Lower leg skin (tissue), 4 donors: ENCODE data around the gene PIK3C2B. TPM values are rescaled to one million over a fixed set of nuclear protein-coding genes. Genes with fewer than 3 reads are reported as not detected.

Source experiments
- DNase-seq, 2 donors: peaks; one replicate each; pipeline ENCODE4 v3.0.0-alpha.2; 2019; ENCODE audit warnings: low spot score in 2 of 2
- H3K4me3 ChIP-seq: fragments of 200-600 bp; sonication (generic); 2 replicates; pipeline ENCODE4 v1.5.1; 2017; ENCODE audit warnings: mild to moderate bottlenecking, low read depth; ENCODE audit not compliant: poor library complexity, severe bottlenecking
- CTCF ChIP-seq, 3 donors: fragments of 450-650 bp; IDR thresholded peaks; one replicate each; pipeline ENCODE4 v1.5.1; 2016; ENCODE audit warnings: antibody characterized with exemption in 3 of 3, mild to moderate bottlenecking in 3 of 3, moderate library complexity in 2 of 3
- POLR2A ChIP-seq, 2 donors: fragments of 450-650 bp; IDR thresholded peaks; one replicate each; pipeline ENCODE4 v1.6.1; 2016 to 2017; ENCODE audit warnings: antibody characterized with exemption in 2 of 2, mild to moderate bottlenecking in 1 of 2, moderate library complexity in 1 of 2
- WGBS, 2 donors: methylation state at CpG; one replicate each; pipeline ENCODE4 v1.1.5; 2018; 5-methylcytosine and 5-hydroxymethylcytosine counted together
- intact Hi-C: fragments of 100-400 bp; cut with DNase I; formaldehyde crosslinking; loops from one replicate; pipeline ENCODE4 v1.15.0; 2023; ENCODE audit warnings: low total_unique reads
- total RNA-seq, 4 donors: library from RNA; depleted of rRNA; stranded (reverse); fragments of >200 nt; gene quantifications; one replicate each; pipeline ENCODE4 v1.1.0, GENCODE V29; 2016

PIK3C2B gene
- total RNA-seq, 4 donors from 2014 or later, result 51.7 to 92.1 (median 62.1) TPM

- no peak for DNase-seq
- no peak for TF ChIP-seq CTCF (IDR thresholded peaks at IDR 0.05)
- intact Hi-C loops, result no loop called here
- 45 to 50% methylated on average over 7 of the region's 7 CpGs for WGBS, 2 donors
- H3K4me3 ChIP-seq, result no peak overlapping the region
Observed at GRCh38 chr1:204478172-204478899, 16.3 kb downstream of the PIK3C2B start.

GRCh38 chr1:204477036-204477740 is 17.4 kb downstream of the PIK3C2B start:
- DNase-seq, result no peak
- intact Hi-C loops, result no loop called here
- H3K4me3 ChIP-seq, result no peak overlapping the region
- TF ChIP-seq CTCF (IDR thresholded peaks at IDR 0.05), result no peak
- no peak for TF ChIP-seq POLR2A (IDR thresholded peaks at IDR 0.05)
- WGBS, 2 donors, result 60 to 62% methylated on average over 5 of the region's 5 CpGs

- DNase-seq, result no peak
- no peak overlapping the region for H3K4me3 ChIP-seq
- intact Hi-C loops, result no loop called here
- TF ChIP-seq CTCF (IDR thresholded peaks at IDR 0.05), result no peak
- no peak for TF ChIP-seq POLR2A (IDR thresholded peaks at IDR 0.05)
- WGBS, 2 donors, result 82 to 84% methylated on average over 5 of the region's 5 CpGs
Observed at GRCh38 chr1:204476563-204476962, 18.0 kb downstream of the PIK3C2B start.

GRCh38 chr1:204475656-204476432 is 18.8 kb downstream of the PIK3C2B start:
- intact Hi-C loops, result no loop called here
- no peak for DNase-seq
- TF ChIP-seq CTCF (IDR thresholded peaks at IDR 0.05) (no peak), POLR2A (IDR thresholded peaks at IDR 0.05) (no peak)
- 63 to 75% methylated on average over 9 of the region's 9 CpGs for WGBS, 2 donors
- H3K4me3 ChIP-seq, result no peak overlapping the region

GRCh38 chr1:204473400-204473965 is 21.1 kb downstream of the PIK3C2B start:
- TF ChIP-seq POLR2A (IDR thresholded peaks at IDR 0.05) (no peak), CTCF (IDR thresholded peaks at IDR 0.05) (no peak)
- no peak for DNase-seq
- no peak overlapping the region for H3K4me3 ChIP-seq
- intact Hi-C loops, result no loop called here
- 77 to 80% methylated on average over 1 of the region's 1 CpG for WGBS, 2 donors
